GM12878 (cell line): ENCODE measurements around the gene PKHD1.

Experiments used
- ASH2L ChIP-seq: fragments of 300-600, 200-600 bp; sonication (generic); IDR thresholded peaks from 2 replicates; pipeline ENCODE4 v1.6.1; 2017; ENCODE audit warnings: low read depth, mild to moderate bottlenecking, borderline replicate concordance
- CREB1 ChIP-seq: IDR thresholded peaks from 2 replicates; pipeline ENCODE4 v1.6.1; 2012; ENCODE audit warnings: low read depth, mild to moderate bottlenecking, inconsistent platforms
- POLR2A ChIP-seq: IDR thresholded peaks from 2 replicates; pipeline ENCODE4 v1.6.1; 2011; ENCODE audit warnings: low read depth, mild to moderate bottlenecking, low read length
- RBBP5 ChIP-seq: fragments of 200-600 bp; sonication (generic); conservative IDR thresholded peaks from 2 replicates; pipeline ENCODE4 v1.6.1; 2016

DNA sequence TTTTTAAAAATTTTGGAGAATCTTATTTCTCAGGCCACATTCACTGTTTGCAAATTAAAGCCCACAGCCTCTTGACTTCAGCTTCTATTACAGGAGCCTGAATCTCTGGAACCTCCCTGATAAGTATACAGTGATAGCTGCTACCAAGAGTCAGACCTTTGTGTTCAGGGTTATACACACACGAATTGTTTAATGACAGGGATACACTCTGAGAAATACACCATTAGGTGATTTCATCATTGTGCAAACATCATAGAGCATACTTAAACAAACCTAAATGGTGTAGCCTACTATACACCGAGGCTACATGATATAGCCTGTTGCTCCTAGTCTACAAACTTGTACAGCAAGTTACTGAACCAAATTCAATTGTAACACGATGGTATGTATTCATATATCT lies 473.9 kb downstream of the PKHD1 start:
- no peak for TF ChIP-seq POLR2A
- no peak for TF ChIP-seq CREB1
- TF ChIP-seq RBBP5, result no peak
- no peak for TF ChIP-seq ASH2L
